SK-N-SH (cell line): ENCODE results near the gene MFSD11. TPM values are rescaled to one million over a fixed set of nuclear protein-coding genes. Genes with fewer than 3 reads are reported as not detected.

ENCODE experiments used
- CTCF ChIA-PET: fragments of 300-600, 350-600 bp; formaldehyde crosslinking; extraction: SDS; loops from one replicate; lab custom pipeline; 2021; lab: Yijun Ruan, JAX
- POLR2A ChIA-PET: fragments of 350-600 bp; sonication (Branson Sonifier 250); formaldehyde crosslinking; extraction: SDS; loops from one replicate; lab custom pipeline; 2020; ENCODE audit warnings: antibody characterized with exemption, inconsistent platforms; lab: Yijun Ruan, JAX
- DNase-seq: peaks from one replicate; pipeline ENCODE4 v3.0.0; 2012
- H2AFZ ChIP-seq: fragments of 200-600 bp; sonication (generic); 2 replicates; pipeline ENCODE4 v1.8.1; 2016; ENCODE audit warnings: antibody characterized with exemption, mild to moderate bottlenecking, low read depth
- H3F3A ChIP-seq: fragments of 200-600 bp; sonication (generic); replicated peaks from 2 replicates; pipeline ENCODE3; 2016; ENCODE audit warnings: antibody characterized with exemption, mild to moderate bottlenecking; ENCODE audit not compliant: insufficient read depth
- H3K27ac ChIP-seq, 2 experiments: fragments of 200-500 bp in 1 of 2; fragments of 200-600 bp in 1 of 2; sonication (Bioruptor generic) in 1 of 2; sonication (generic), shearing (Covaris generic) in 1 of 2; 2 replicates each; pipeline versions ENCODE4 v1.5.1 to v1.6.1; 2014 to 2016; ENCODE audit warnings: low read depth in 2 of 2, inconsistent platforms in 1 of 2, low read length in 1 of 2, mild to moderate bottlenecking in 1 of 2, mixed read lengths in 1 of 2
- H3K27me3 ChIP-seq: fragments of 200-600 bp; sonication (generic), shearing (Covaris generic); 2 replicates; pipeline ENCODE4 v1.6.1; 2016; ENCODE audit warnings: mixed run types; ENCODE audit not compliant: insufficient read depth
- H3K36me3 ChIP-seq, 2 experiments: fragments of 200-500 bp in 1 of 2; fragments of 200-600 bp in 1 of 2; sonication (Bioruptor generic) in 1 of 2; sonication (generic) in 1 of 2; replicated peaks in 1 of 2; 2 replicates each; pipeline versions ENCODE3 to v1.5.1; 2014 to 2016; ENCODE audit warnings: low read length in 1 of 2, mild to moderate bottlenecking in 1 of 2; ENCODE audit not compliant: insufficient read depth in 2 of 2, control insufficient read depth in 1 of 2
- H3K4me1 ChIP-seq, 2 experiments: fragments of 200-500 bp in 1 of 2; fragments of 200-600 bp in 1 of 2; sonication (Bioruptor generic) in 1 of 2; sonication (generic), shearing (Covaris generic) in 1 of 2; 2 replicates each; pipeline versions ENCODE4 v1.5.1 to v1.6.1; 2014 to 2016; ENCODE audit warnings: low read depth in 1 of 2, low read length in 1 of 2, mixed run types in 1 of 2; ENCODE audit not compliant: insufficient read depth in 2 of 2, control insufficient read depth in 1 of 2
- H3K4me2 ChIP-seq: fragments of 200-600 bp; sonication (generic), shearing (Covaris generic); 2 replicates; pipeline ENCODE4 v1.6.1; 2017; ENCODE audit warnings: mixed run types
- H3K4me3 ChIP-seq, 2 experiments: fragments of 200-500 bp in 1 of 2; fragments of 200-600 bp in 1 of 2; sonication (Bioruptor generic) in 1 of 2; sonication (generic), shearing (Covaris generic) in 1 of 2; 2 replicates each; pipeline versions ENCODE4 v1.5.1 to v1.8.1; 2014 to 2016; ENCODE audit warnings: low read depth in 2 of 2, inconsistent platforms in 1 of 2, low read length in 1 of 2, mild to moderate bottlenecking in 1 of 2, mixed read lengths in 1 of 2, moderate library complexity in 1 of 2
- H3K79me2 ChIP-seq: fragments of 200-600 bp; sonication (generic); 2 replicates; pipeline ENCODE4 v1.8.1; 2017; ENCODE audit warnings: mild to moderate bottlenecking; ENCODE audit not compliant: insufficient read depth
- H3K9ac ChIP-seq: fragments of 200-600 bp; sonication (generic); 2 replicates; pipeline ENCODE4 v1.6.1; 2017; ENCODE audit warnings: mixed run types
- H3K9me2 ChIP-seq: fragments of 200-600 bp; sonication (generic); 2 replicates; pipeline ENCODE4 v1.6.1; 2017; ENCODE audit warnings: mixed run types
- H3K9me3 ChIP-seq: fragments of 200-600 bp; sonication (generic); 2 replicates; pipeline ENCODE4 v1.6.1; 2017; ENCODE audit warnings: mixed run types, mild to moderate bottlenecking, moderate library complexity
- H4K20me1 ChIP-seq: fragments of 200-600 bp; sonication (generic); 2 replicates; pipeline ENCODE4 v1.6.1; 2017; ENCODE audit warnings: mild to moderate bottlenecking, mixed run types; ENCODE audit not compliant: insufficient read depth
- CHD2 ChIP-seq: fragments of 150-350 bp; IDR thresholded peaks from 2 replicates; pipeline ENCODE4 v1.6.1; 2018; ENCODE audit warnings: low read length; ENCODE audit not compliant: partially characterized antibody
- CTCF ChIP-seq: fragments of 200-600 bp; sonication (generic); IDR thresholded peaks from 2 replicates; pipeline ENCODE4 v1.6.1; 2017; ENCODE audit warnings: antibody characterized with exemption, mild to moderate bottlenecking, moderate library complexity
- ELF1 ChIP-seq: IDR thresholded peaks from 2 replicates; pipeline ENCODE4 v1.4.0; 2012
- EZH2phosphoT487 ChIP-seq: fragments of 200-600 bp; sonication (generic); IDR thresholded peaks from 2 replicates; pipeline ENCODE4 v1.6.1; 2017; ENCODE audit warnings: low read depth, mixed run types, mild to moderate bottlenecking, antibody characterized with exemption, moderate library complexity, borderline replicate concordance
- GATA2 ChIP-seq: sonication (generic); formaldehyde crosslinking; IDR thresholded peaks from 2 replicates; pipeline ENCODE4 v1.5.0; 2020; ENCODE audit warnings: mild to moderate bottlenecking, missing genetic modification reagents
- IRF3 ChIP-seq: fragments of 150-350 bp; IDR thresholded peaks from 2 replicates; pipeline ENCODE4 v1.6.1; 2016; ENCODE audit warnings: mild to moderate bottlenecking, low read depth, low read length
- MAX ChIP-seq: IDR thresholded peaks from 2 replicates; pipeline ENCODE4 v1.4.0; 2012; ENCODE audit warnings: low read depth
- MEF2A ChIP-seq: IDR thresholded peaks from 2 replicates; pipeline ENCODE4 v1.4.0; 2012; ENCODE audit warnings: low read depth, borderline replicate concordance
- MXI1 ChIP-seq: IDR thresholded peaks from 2 replicates; pipeline ENCODE4 v1.6.1; 2012; ENCODE audit warnings: mild to moderate bottlenecking, low read depth, low read length, improper control_type of control experiment
- NFIC ChIP-seq: IDR thresholded peaks from 2 replicates; pipeline ENCODE4 v1.4.0; 2012; ENCODE audit warnings: borderline replicate concordance
- NRF1 ChIP-seq: IDR thresholded peaks from 2 replicates; pipeline ENCODE4 v1.6.1; 2012; ENCODE audit warnings: low read depth, mild to moderate bottlenecking, low read length
- PBX3 ChIP-seq: IDR thresholded peaks from 2 replicates; pipeline ENCODE4; 2012
- POLR2AphosphoS5 ChIP-seq: IDR thresholded peaks from 2 replicates; pipeline ENCODE4 v1.6.1; 2012; ENCODE audit warnings: low read depth, low read length
- RCOR1 ChIP-seq: fragments of 150-350 bp; IDR thresholded peaks from 2 replicates; pipeline ENCODE4 v1.6.1; 2017; ENCODE audit warnings: antibody characterized with exemption, low read length
- RFX5 ChIP-seq: IDR thresholded peaks from 2 replicates; pipeline ENCODE4 v1.6.1; 2012; ENCODE audit warnings: mild to moderate bottlenecking, improper control_type of control experiment, low read length
- TEAD4 ChIP-seq: IDR thresholded peaks from 2 replicates; pipeline ENCODE4 v1.4.0; 2012; ENCODE audit warnings: mild to moderate bottlenecking, borderline replicate concordance; ENCODE audit not compliant: insufficient read depth
- USF2 ChIP-seq: fragments of 150-350 bp; IDR thresholded peaks from 2 replicates; pipeline ENCODE4 v1.6.1; 2017; ENCODE audit warnings: antibody characterized with exemption, low read length, low read depth, borderline replicate concordance
- YY1 ChIP-seq: IDR thresholded peaks from 2 replicates; pipeline ENCODE4 v1.4.0; 2012; ENCODE audit warnings: low read depth, mild to moderate bottlenecking
- whole genome bisulfite sequencing: methylation state at CpG from one replicate; pipeline ENCODE4 v1.1.6; 2017; ENCODE audit warnings: low lambda C conversion rate; 5-methylcytosine and 5-hydroxymethylcytosine counted together
- polyA plus RNA-seq, 3 experiments: library from polyadenylated mRNA; depleted of rRNA; stranded (reverse); fragments of >200 nt; gene quantifications; 2 replicates each; pipeline ENCODE4 v1.2.3, GENCODE V29; 2012

Gene MFSD11
- polyA plus RNA-seq, 1 of the 3 experiments (the other 2 are of a cell fraction) = 22.7 TPM

- H4K20me1 ChIP-seq = no peaks in the 10 kb centered on the region
These were observed 15.4 kb downstream of the MFSD11 start for GRCh38 chr17:76753061-76753961.

GRCh38 chr17:76755285-76755684, 17.4 kb downstream of the MFSD11 start:
- CTCF ChIA-PET = interaction anchor here (1.1 to 1.2 kb wide), 2 partner anchors 9 to 301 kb away, joined by 3 to 5 read pairs; no protein-coding TSS in a partner anchor
- no peaks in the 10 kb centered on the region for H3F3A ChIP-seq
- TF ChIP-seq RCOR1 (no peak), MEF2A (no peak), MAX (no peak), MXI1 (no peak), ELF1 (no peak), EZH2phosphoT487 (no peak), YY1 (no peak), IRF3 (no peak), PBX3 (no peak), GATA2 (CRISPR knock-in tag) (no peak), POLR2AphosphoS5 (no peak), RFX5 (no peak), NRF1 (no peak), CTCF (no peak), CHD2 (no peak), TEAD4 (no peak)

More at GRCh38 chr17:76753061-76753961, 15.4 kb downstream of the MFSD11 start:
- Histone ChIP-seq H3K36me3 (peaks cover 3 to 27% of the 10 kb centered on the region in 2 experiments), H3K4me3 (no peak overlapping the region), H3F3A (no peaks in the 10 kb centered on the region), H3K9me3 (no peaks in the 10 kb centered on the region)
- WGBS = 91% methylated on average over 12 of the region's 12 CpGs
- no peak for TF ChIP-seq NFIC
- TF ChIP-seq RFX5 = no peak
- no peak for TF ChIP-seq USF2
- TF ChIP-seq, all 33 proteins: peak for 0
- Histone ChIP-seq H3K27ac (no peak overlapping the region), H3K9ac (no peak overlapping the region), H2AFZ (no peak overlapping the region), H3K9me2 (no peaks in the 10 kb centered on the region), H3K27me3 (no peaks in the 10 kb centered on the region), H3K4me1 (no peaks in the 10 kb centered on the region), H3K79me2 (no peaks in the 10 kb centered on the region), H3K4me2 (no peak overlapping the region)
- DNase-seq = no peak
- ChIA-PET POLR2A (no interaction called here), CTCF (no interaction called here)

More at GRCh38 chr17:76755285-76755684, 17.4 kb downstream of the MFSD11 start:
- POLR2A ChIA-PET = no interaction called here
- Histone ChIP-seq H3K36me3 (peaks cover 3 to 29% of the 10 kb centered on the region in 2 experiments), H4K20me1 (no peaks in the 10 kb centered on the region), H3K4me2 (no peak overlapping the region), H2AFZ (no peak overlapping the region), H3K9me2 (no peaks in the 10 kb centered on the region), H3K4me3 (no peak overlapping the region), H3K9ac (no peak overlapping the region), H3K4me1 (no peaks in the 10 kb centered on the region), H3K9me3 (no peaks in the 10 kb centered on the region), H3K27me3 (no peaks in the 10 kb centered on the region), H3K27ac (no peak overlapping the region), H3K79me2 (no peaks in the 10 kb centered on the region)
- DNase-seq = peak; percentile 34
- 100% methylated on average over 2 of the region's 2 CpGs for WGBS
